HepG2 (cell line): ENCODE data around the gene ZSWIM7. TPM values are rescaled to one million over a fixed set of nuclear protein-coding genes. Genes with fewer than 3 reads are reported as not detected.

ENCODE experiments used
- ATAC-seq: fragments of 200-7000 bp; cut with Tn5 transposase; 3 replicates; pipeline ENCODE4 v1.9.1; 2020; ENCODE audit warnings: mild to moderate bottlenecking, moderate library complexity
- BruUV-seq: library from RNA; stranded (reverse); fragments of 400-500 nt; replicated peaks from 2 replicates; lab custom pipeline; 2021; lab: Mats Ljungman, UMichigan
- CTCF ChIA-PET: fragments of 300-600 bp; formaldehyde crosslinking; extraction: SDS; loops from one replicate; lab custom pipeline; 2021; ENCODE audit warnings: low total read pairs, inconsistent platforms, low intra/inter-chr PET ratio; lab: Yijun Ruan, JAX
- POLR2A ChIA-PET: fragments of 350-600 bp; sonication (Branson Sonifier 250); formaldehyde crosslinking; loops from one replicate; lab custom pipeline; 2020; ENCODE audit warnings: antibody characterized with exemption, inconsistent platforms; lab: Yijun Ruan, JAX
- DNase-seq: peaks from one replicate; pipeline ENCODE4 v3.0.0-alpha.2; 2015; ENCODE audit warnings: low spot score
- FAIRE-seq: peaks from 3 replicates; lab custom pipeline; 2011; peaks lifted over from hg19 to GRCh38; lab: Jason Lieb, UNC
- H2AFZ ChIP-seq: one replicate; pipeline ENCODE4 v1.6.1; 2011; ENCODE audit warnings: low read length, inconsistent platforms
- H3K27ac ChIP-seq: fragments of 300-600 bp; 3 replicates; pipeline ENCODE4 v1.8.0; 2011; ENCODE audit warnings: mixed run types, mild to moderate bottlenecking, mixed read lengths, low read length, inconsistent platforms; ENCODE audit not compliant: insufficient read depth; ENCODE audit errors: extremely low read length
- H3K27me3 ChIP-seq, 2 experiments: fragments of 200-600 bp in 1 of 2; 2 replicates in 1 of 2; 3 replicates in 1 of 2; pipeline versions ENCODE4 v1.6.0 to v1.8.0; 2011; ENCODE audit warnings: low read length in 2 of 2, mild to moderate bottlenecking in 2 of 2, moderate library complexity in 2 of 2, inconsistent platforms in 1 of 2; ENCODE audit not compliant: insufficient read depth in 2 of 2, control insufficient read depth in 1 of 2
- H3K36me3 ChIP-seq, 2 experiments: fragments of 200-600 bp in 1 of 2; replicated peaks in 1 of 2; 2 replicates in 1 of 2; 3 replicates in 1 of 2; pipeline versions ENCODE4 v1.5.1 to v1.8.0; 2011; ENCODE audit warnings: low read length in 2 of 2, inconsistent platforms in 1 of 2; ENCODE audit not compliant: insufficient read depth in 2 of 2, control insufficient read depth in 1 of 2
- H3K4me1 ChIP-seq: 2 replicates; pipeline ENCODE4 v1.5.1; 2012; ENCODE audit warnings: low read length, inconsistent platforms; ENCODE audit not compliant: insufficient read depth
- H3K4me2 ChIP-seq: 2 replicates; pipeline ENCODE4 v1.6.0; 2011; ENCODE audit warnings: low read depth, low read length, inconsistent platforms
- H3K4me3 ChIP-seq, 3 experiments: fragments of 200-600 bp in 1 of 3; sonication (generic), shearing (Covaris generic) in 1 of 3; replicated peaks in 1 of 3; 2 replicates each; pipeline ENCODE4 v1.5.1; 2011 to 2016; ENCODE audit warnings: low read length in 3 of 3, inconsistent platforms in 2 of 3, low read depth in 2 of 3, mild to moderate bottlenecking in 2 of 3, control low read depth in 1 of 3, mixed read lengths in 1 of 3; ENCODE audit not compliant: insufficient read depth in 1 of 3
- H3K79me2 ChIP-seq: one replicate; pipeline ENCODE4 v1.6.1; 2011; ENCODE audit warnings: low read length, inconsistent platforms; ENCODE audit not compliant: insufficient read depth
- H3K9ac ChIP-seq: 2 replicates; pipeline ENCODE4 v1.6.0; 2011; ENCODE audit warnings: mild to moderate bottlenecking, low read depth, low read length, inconsistent platforms; ENCODE audit not compliant: insufficient read depth
- H3K9me3 ChIP-seq: 2 replicates; pipeline ENCODE4 v1.5.1; 2012; ENCODE audit warnings: mild to moderate bottlenecking, low read length
- H4K20me1 ChIP-seq: 2 replicates; pipeline ENCODE4 v1.6.0; 2011; ENCODE audit warnings: inconsistent platforms, mild to moderate bottlenecking, low read length, moderate library complexity; ENCODE audit not compliant: insufficient read depth
- CEBPG ChIP-seq: IDR thresholded peaks from 2 replicates; pipeline ENCODE4 v1.6.1; 2016
- DPF2 ChIP-seq: sonication (generic); formaldehyde crosslinking; IDR thresholded peaks from 2 replicates; pipeline ENCODE4 v1.4.0; 2020; ENCODE audit warnings: mild to moderate bottlenecking, low read depth, missing genetic modification reagents, borderline replicate concordance
- DR1 ChIP-seq: sonication (generic); formaldehyde crosslinking; IDR thresholded peaks from 2 replicates; pipeline ENCODE4 v1.8.0; 2021; ENCODE audit warnings: mild to moderate bottlenecking, missing genetic modification reagents, inconsistent platforms
- KAT8 ChIP-seq: IDR thresholded peaks from 2 replicates; pipeline ENCODE4 v1.6.1; 2016; ENCODE audit warnings: missing genetic modification reagents, missing compliant biosample characterization
- MBNL3 ChIP-seq: fragments of 250-450 bp; sonication (Bioruptor Pico); conservative IDR thresholded peaks from 2 replicates; pipeline ENCODE4 v1.8.0; 2022; ENCODE audit warnings: mild to moderate bottlenecking, inconsistent platforms
- MED1 ChIP-seq: sonication (generic); formaldehyde crosslinking; IDR thresholded peaks from 2 replicates; pipeline ENCODE4 v1.4.0; 2020; ENCODE audit warnings: missing genetic modification reagents
- NFYC ChIP-seq: IDR thresholded peaks from 2 replicates; pipeline ENCODE4 v1.6.1; 2016; ENCODE audit warnings: missing genetic modification reagents, missing compliant biosample characterization
- POLR2A ChIP-seq, 2 experiments: IDR thresholded peaks; 2 replicates each; pipeline ENCODE4 v1.6.1; 2011; ENCODE audit warnings: low read depth in 2 of 2, low read length in 2 of 2, mild to moderate bottlenecking in 1 of 2, moderate library complexity in 1 of 2; ENCODE audit not compliant: insufficient read depth in 1 of 2
- ZBTB3 ChIP-seq: sonication (generic); formaldehyde crosslinking; IDR thresholded peaks from 2 replicates; pipeline ENCODE4 v1.4.0; 2020; ENCODE audit warnings: low read depth, mild to moderate bottlenecking, moderate library complexity, missing genetic modification reagents, borderline replicate concordance
- ZKSCAN8 ChIP-seq: IDR thresholded peaks from 2 replicates; pipeline ENCODE4 v1.6.1; 2016; ENCODE audit warnings: borderline replicate concordance, missing genetic modification reagents, missing compliant biosample characterization
- ZNF20 ChIP-seq: sonication (generic); formaldehyde crosslinking; IDR thresholded peaks from 2 replicates; pipeline ENCODE4 v1.4.0; 2020; ENCODE audit warnings: mild to moderate bottlenecking, moderate library complexity, missing genetic modification reagents
- ZNF224 ChIP-seq: sonication (generic); formaldehyde crosslinking; IDR thresholded peaks from 2 replicates; pipeline ENCODE4 v1.5.0; 2020; ENCODE audit warnings: mild to moderate bottlenecking, missing genetic modification reagents
- ZNF3 ChIP-seq: IDR thresholded peaks from 2 replicates; pipeline ENCODE4 v1.7.0; 2017; ENCODE audit warnings: inconsistent platforms
- ZNF549 ChIP-seq: sonication (generic); formaldehyde crosslinking; IDR thresholded peaks from 2 replicates; pipeline ENCODE4 v1.5.0; 2020; ENCODE audit warnings: missing genetic modification reagents
- WGBS: methylation state at CpG from one replicate; pipeline ENCODE4 v1.1.6; 2017; ENCODE audit warnings: low lambda C conversion rate; 5-methylcytosine and 5-hydroxymethylcytosine counted together
- in situ Hi-C: cut with HindIII; loops from 2 replicates; pipeline ENCODE4 v1.10.0; 2017; ENCODE audit warnings: low pct_unique_long_range_greater_than_20kb; ENCODE audit not compliant: extremely low pct_ligation_motif_present
- intact Hi-C: fragments of 100-400 bp; cut with micrococcal nuclease; formaldehyde crosslinking; loops from one replicate; pipeline ENCODE4 v1.10.0; 2022; ENCODE audit not compliant: unreplicated experiment
- polyA plus RNA-seq, 8 experiments: library from polyadenylated mRNA; depleted of rRNA in 3 of 8; stranded (reverse) in 7 of 8; unstranded in 1 of 8; fragments of >200 nt; fragmentation: Illumina TruSeq in 4 of 8; extraction: Trizol in 4 of 8; gene quantifications; 2 replicates each; pipeline versions ENCODE4 v1.2.1 to v1.2.3, GENCODE V29; 2011 to 2016; ENCODE audit warnings: low read depth in 4 of 8, missing spikeins in 1 of 8, mixed read lengths in 1 of 8; ENCODE audit not compliant: insufficient read depth in 1 of 8
- total RNA-seq, 5 experiments: library from RNA; depleted of rRNA; stranded (reverse); fragments of >200 nt; fragmentation: Illumina TruSeq; extraction: Trizol; gene quantifications; 2 replicates each; pipeline ENCODE4 v1.2.3, GENCODE V29; 2016; ENCODE audit warnings: low read depth in 1 of 5
- TF ChIP-seq, protein P1 (sequence below): sonication (generic); formaldehyde crosslinking; IDR thresholded peaks from 2 replicates; pipeline ENCODE4 v1.5.0; 2020; ENCODE audit warnings: mild to moderate bottlenecking, low read depth, missing genetic modification reagents, borderline replicate concordance

The ZSWIM7 gene
- total and polyA plus RNA-seq, 2 of the 13 experiments (the other 11 are each of a cell fraction or from before 2014, with no cell fraction given), result 13.1 to 28.1 TPM

DNA sequence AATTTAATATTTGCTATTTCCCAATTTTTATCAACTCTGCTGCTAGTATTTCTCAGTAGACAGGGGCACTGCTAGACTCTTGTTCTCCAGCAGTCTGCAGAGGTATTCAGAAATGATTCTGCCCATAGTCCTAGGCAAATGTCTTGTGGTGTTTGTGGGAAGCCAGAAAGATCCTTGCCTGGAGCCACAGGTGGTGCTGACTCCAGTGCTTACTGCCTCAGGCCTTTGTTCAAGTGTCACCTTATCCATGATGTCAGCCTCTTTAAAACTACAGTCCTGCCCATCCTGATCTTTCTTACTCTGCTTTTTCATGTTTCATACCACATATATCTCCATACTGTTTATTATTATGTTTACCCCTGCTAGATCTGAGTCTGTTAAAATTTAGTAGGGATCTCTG is 26.5 kb downstream of the ZSWIM7 start:
- H3K79me2 ChIP-seq, result peaks cover 15% of the 10 kb centered on the region
- in situ Hi-C loops, result no loop called here

DNA sequence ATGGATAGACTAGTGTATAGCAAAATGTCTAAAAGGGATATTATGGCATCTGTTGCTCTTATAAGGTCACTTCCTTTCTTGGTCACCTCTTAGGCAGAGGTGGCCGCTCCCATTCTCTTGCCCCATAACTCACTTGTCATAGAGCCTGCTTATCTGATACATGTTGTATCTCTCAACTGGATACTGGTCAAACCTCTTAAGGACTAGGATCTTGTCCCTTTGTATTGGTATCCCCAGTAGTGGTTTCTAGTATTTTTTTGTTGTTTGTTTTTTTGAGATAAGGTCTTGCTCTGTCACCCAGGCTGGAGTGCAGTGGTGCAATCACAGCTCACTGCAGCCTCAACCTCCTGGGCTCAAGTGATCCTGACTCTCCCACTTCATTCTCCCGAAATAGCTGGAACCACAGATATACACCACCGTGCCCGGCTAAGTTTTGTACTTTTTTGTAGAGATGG is 27.0 kb downstream of the ZSWIM7 start:
- no peak overlapping the region for H3K27ac ChIP-seq
- peaks cover 18% of the 10 kb centered on the region for H3K79me2 ChIP-seq
- no peak overlapping the region for H3K9ac ChIP-seq
- no peak overlapping the region for H2AFZ ChIP-seq
- H3K4me3 ChIP-seq, result no peak overlapping the region
- in situ Hi-C loops, result no loop called here
- no peaks in the 10 kb centered on the region for H3K27me3 ChIP-seq
- no peak for TF ChIP-seq ZBTB3
- TF ChIP-seq NFYC, result no peak
- TF ChIP-seq, protein P1, sequence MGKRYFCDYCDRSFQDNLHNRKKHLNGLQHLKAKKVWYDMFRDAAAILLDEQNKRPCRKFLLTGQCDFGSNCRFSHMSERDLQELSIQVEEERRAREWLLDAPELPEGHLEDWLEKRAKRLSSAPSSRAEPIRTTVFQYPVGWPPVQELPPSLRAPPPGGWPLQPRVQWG (CRISPR knock-in tag), result no peak
- no peak for TF ChIP-seq ZKSCAN8
- no peak for TF ChIP-seq MBNL3 (CRISPR knock-in tag)
- no peak for TF ChIP-seq DPF2 (CRISPR knock-in tag)
- no peak for TF ChIP-seq DR1 (CRISPR knock-in tag)
- H4K20me1 ChIP-seq, result no peaks in the 10 kb centered on the region
- no peaks in the 10 kb centered on the region for H3K9me3 ChIP-seq
- FAIRE-seq, result no peak
- no peak for ATAC-seq
- H3K4me1 ChIP-seq, result peaks cover 13% of the 10 kb centered on the region
- POLR2A ChIA-PET, result no interaction called here
- CTCF ChIA-PET, result no interaction called here
- DNase-seq, result no peak
- intact Hi-C loops, result no loop called here
- BruUV-seq, result no TSS peak
- no peak overlapping the region for H3K4me2 ChIP-seq
- H3K36me3 ChIP-seq, result peaks cover 7 to 17% of the 10 kb centered on the region in 2 experiments; a peak in 4 of 5 replicates
- 94% methylated on average over 4 of the region's 4 CpGs for WGBS

More for the DNA sequence above, 26.5 kb downstream of the ZSWIM7 start:
- ChIA-PET POLR2A (no interaction called here), CTCF (no interaction called here)
- no TSS peak for BruUV-seq
- Histone ChIP-seq H3K36me3 (peaks cover 7 to 17% of the 10 kb centered on the region in 2 experiments; a peak in 4 of 5 replicates), H3K27ac (no peak overlapping the region), H3K27me3 (no peaks in the 10 kb centered on the region), H2AFZ (no peak overlapping the region), H4K20me1 (no peaks in the 10 kb centered on the region), H3K4me3 (no peak overlapping the region), H3K9ac (no peak overlapping the region), H3K9me3 (no peaks in the 10 kb centered on the region), H3K4me2 (no peak overlapping the region), H3K4me1 (peaks cover 8% of the 10 kb centered on the region)
- DNase-seq (no peak), FAIRE-seq (no peak), ATAC-seq (no peak)
- intact Hi-C loops, result no loop called here
- TF ChIP-seq POLR2A (IDR thresholded peaks at IDR 0.05; ENCODE audit: insufficient read depth in 1 of 2, low read depth in 2 of 2, low read length in 2 of 2) (no peak), KAT8 (CRISPR knock-in tag) (no peak), MED1 (CRISPR knock-in tag) (no peak), ZNF3 (CRISPR knock-in tag) (no peak), ZNF224 (CRISPR knock-in tag) (no peak), ZNF20 (CRISPR knock-in tag) (no peak), ZNF549 (CRISPR knock-in tag) (no peak), CEBPG (no peak)
